SK-N-SH treated with all-trans-retinoic acid at 6 μM for 48 hours (cell line): Measurements from ENCODE around the gene LPIN3.
A peak's percentile ranks its signal among the peaks of the same experiment; 100 is the strongest.

Source experiments
- ATAC-seq: fragments of 200-7000 bp; cut with Tn5 transposase; 3 replicates; pipeline ENCODE4 v1.9.1; 2020; ENCODE audit warnings: mild to moderate bottlenecking, moderate library complexity
- ARNTL ChIP-seq: fragments of 450-650 bp; formaldehyde crosslinking; IDR thresholded peaks from 2 replicates; pipeline ENCODE4 v1.5.0; 2020; ENCODE audit warnings: low read depth, mild to moderate bottlenecking, moderate library complexity, borderline replicate concordance
- CSDC2 ChIP-seq: fragments of 250-450 bp; sonication (Bioruptor Pico); IDR thresholded peaks from 2 replicates; pipeline ENCODE4 v1.5.0; 2020; ENCODE audit warnings: mild to moderate bottlenecking, moderate library complexity
- ESRRG ChIP-seq: fragments of 250-450 bp; sonication (Bioruptor Pico); IDR thresholded peaks from 2 replicates; pipeline ENCODE4 v1.6.1; 2021; ENCODE audit warnings: mild to moderate bottlenecking
- GLIS3 ChIP-seq: fragments of 250-450 bp; sonication (Bioruptor Pico); IDR thresholded peaks from 2 replicates; pipeline ENCODE4 v1.5.0; 2020; ENCODE audit warnings: mild to moderate bottlenecking, moderate library complexity
- ISL1 ChIP-seq: fragments of 250-450 bp; sonication (Bioruptor Pico); IDR thresholded peaks from 2 replicates; pipeline ENCODE4 v2.1.2; 2022; ENCODE audit warnings: mild to moderate bottlenecking, moderate library complexity
- PPARA ChIP-seq: fragments of 250-450 bp; sonication (Bioruptor Pico); IDR thresholded peaks from 2 replicates; pipeline ENCODE4 v1.5.0; 2020; ENCODE audit warnings: mild to moderate bottlenecking, borderline replicate concordance
- RARB ChIP-seq: fragments of 250-450 bp; sonication (Bioruptor Pico); IDR thresholded peaks from 2 replicates; pipeline ENCODE4 v1.8.0; 2021; ENCODE audit warnings: mild to moderate bottlenecking, moderate library complexity
- SNAI2 ChIP-seq: fragments of 250-450 bp; sonication (Bioruptor Pico); IDR thresholded peaks from 2 replicates; pipeline ENCODE4 v1.5.0; 2020; ENCODE audit warnings: mild to moderate bottlenecking, moderate library complexity
- TCF4 ChIP-seq: fragments of 250-450 bp; sonication (Bioruptor Pico); IDR thresholded peaks from 2 replicates; pipeline ENCODE4 v1.8.0; 2021; ENCODE audit warnings: mild to moderate bottlenecking, moderate library complexity, borderline replicate concordance
- TOX ChIP-seq: fragments of 250-450 bp; sonication (Bioruptor Pico); IDR thresholded peaks from 2 replicates; pipeline ENCODE4 v1.8.0; 2021; ENCODE audit warnings: mild to moderate bottlenecking, moderate library complexity, borderline replicate concordance
- ZC3H10 ChIP-seq: fragments of 250-450 bp; sonication (Bioruptor Pico); IDR thresholded peaks from 2 replicates; pipeline ENCODE4 v1.5.1; 2021; ENCODE audit warnings: mild to moderate bottlenecking, moderate library complexity
- ZFP3 ChIP-seq: fragments of 250-450 bp; sonication (Bioruptor Pico); IDR thresholded peaks from 2 replicates; pipeline ENCODE4 v1.5.0; 2020; ENCODE audit warnings: mild to moderate bottlenecking, moderate library complexity
- ZFP30 ChIP-seq: fragments of 450-650 bp; formaldehyde crosslinking; IDR thresholded peaks from 2 replicates; pipeline ENCODE4 v1.5.0; 2022; ENCODE audit warnings: mild to moderate bottlenecking, moderate library complexity
- ZNF565 ChIP-seq: fragments of 450-650 bp; formaldehyde crosslinking; conservative IDR thresholded peaks from 2 replicates; pipeline ENCODE4 v1.5.0; 2020; ENCODE audit warnings: low read depth, mild to moderate bottlenecking, moderate library complexity
- ZNF8 ChIP-seq: fragments of 450-650 bp; formaldehyde crosslinking; IDR thresholded peaks from 2 replicates; pipeline ENCODE4 v1.5.0; 2020; ENCODE audit warnings: mild to moderate bottlenecking, moderate library complexity
- TF ChIP-seq, protein P1 (sequence below): fragments of 250-450 bp; sonication (Bioruptor Pico); IDR thresholded peaks from 2 replicates; pipeline ENCODE4 v1.5.1; 2021; ENCODE audit warnings: mild to moderate bottlenecking, moderate library complexity
- TF ChIP-seq, protein P2 (sequence below): fragments of 250-450 bp; sonication (Bioruptor Pico); IDR thresholded peaks from 2 replicates; pipeline ENCODE4 v1.8.0; 2020; ENCODE audit warnings: mild to moderate bottlenecking, moderate library complexity, borderline replicate concordance
- TF ChIP-seq, protein P3 (sequence below): fragments of 250-450 bp; sonication (Bioruptor Pico); IDR thresholded peaks from 2 replicates; pipeline ENCODE4 v1.8.0; 2021; ENCODE audit warnings: low read depth, mild to moderate bottlenecking, moderate library complexity, borderline replicate concordance
- TF ChIP-seq, protein P4 (sequence below): fragments of 250-450 bp; sonication (Bioruptor Pico); IDR thresholded peaks from 2 replicates; pipeline ENCODE4 v1.5.0; 2020; ENCODE audit warnings: mild to moderate bottlenecking, moderate library complexity

LPIN3 gene

DNA sequence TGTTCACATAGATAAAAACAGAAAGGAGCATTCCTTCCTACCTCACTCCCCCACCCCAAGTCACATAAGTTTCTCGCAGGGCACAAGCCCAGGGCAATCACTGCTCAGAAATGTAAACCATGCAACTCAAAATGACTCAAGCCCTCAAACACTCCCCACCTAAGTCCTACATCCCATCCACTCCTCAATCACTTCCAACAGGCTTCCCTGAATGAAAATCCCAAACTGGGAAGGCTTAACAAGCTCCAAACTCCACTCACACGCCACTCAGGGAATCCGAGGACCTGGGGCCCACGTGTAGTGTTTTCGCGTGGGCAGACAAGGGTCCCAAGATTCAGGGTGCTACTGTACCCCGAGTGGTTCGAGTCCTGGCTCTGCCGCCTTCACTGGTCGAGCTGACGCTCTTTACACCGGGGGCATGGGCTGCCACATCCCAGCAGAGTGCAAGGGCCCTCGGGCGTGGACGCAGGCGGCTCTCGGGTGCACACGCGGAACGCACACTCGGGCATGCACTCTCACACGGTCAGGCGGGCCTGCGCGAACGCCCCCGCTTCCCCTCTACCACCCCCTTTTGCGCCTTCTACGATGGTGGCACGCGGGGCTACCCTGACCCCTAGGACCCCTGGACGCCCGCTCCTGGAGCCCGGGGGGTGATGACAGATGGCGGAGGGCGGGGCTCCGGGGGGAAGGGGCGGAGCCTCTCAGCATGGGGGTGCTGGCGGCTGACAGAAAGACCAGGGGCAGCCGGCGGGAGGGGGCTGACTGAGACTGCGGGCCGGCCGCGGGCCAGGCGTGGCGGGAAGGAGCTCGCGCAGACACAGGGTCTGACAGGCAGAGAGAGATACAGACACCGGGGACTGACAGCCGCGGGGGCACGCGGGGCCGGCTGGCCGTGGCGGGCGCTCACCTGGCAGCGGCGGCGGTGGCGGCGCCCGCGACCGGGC, 23.7 kb upstream of the LPIN3 start:
- TF ChIP-seq CSDC2: no peak
- TF ChIP-seq RARB: no peak
- TF ChIP-seq TCF4 (CRISPR knock-in tag): no peak
- TF ChIP-seq ISL1 (CRISPR knock-in tag): no peak
- TF ChIP-seq TOX (CRISPR knock-in tag): no peak
- no peak for TF ChIP-seq ZNF8 (CRISPR knock-in tag)
- TF ChIP-seq PPARA (CRISPR knock-in tag): no peak
- TF ChIP-seq, protein P1, sequence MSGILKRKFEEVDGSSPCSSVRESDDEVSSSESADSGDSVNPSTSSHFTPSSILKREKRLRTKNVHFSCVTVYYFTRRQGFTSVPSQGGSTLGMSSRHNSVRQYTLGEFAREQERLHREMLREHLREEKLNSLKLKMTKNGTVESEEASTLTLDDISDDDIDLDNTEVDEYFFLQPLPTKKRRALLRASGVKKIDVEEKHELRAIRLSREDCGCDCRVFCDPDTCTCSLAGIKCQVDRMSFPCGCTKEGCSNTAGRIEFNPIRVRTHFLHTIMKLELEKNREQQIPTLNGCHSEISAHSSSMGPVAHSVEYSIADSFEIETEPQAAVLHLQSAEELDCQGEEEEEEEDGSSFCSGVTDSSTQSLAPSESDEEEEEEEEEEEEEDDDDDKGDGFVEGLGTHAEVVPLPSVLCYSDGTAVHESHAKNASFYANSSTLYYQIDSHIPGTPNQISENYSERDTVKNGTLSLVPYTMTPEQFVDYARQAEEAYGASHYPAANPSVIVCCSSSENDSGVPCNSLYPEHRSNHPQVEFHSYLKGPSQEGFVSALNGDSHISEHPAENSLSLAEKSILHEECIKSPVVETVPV (CRISPR knock-in tag): no peak
- TF ChIP-seq, all 23 proteins: peak for 0
- peak; percentile 72 for ATAC-seq

DNA sequence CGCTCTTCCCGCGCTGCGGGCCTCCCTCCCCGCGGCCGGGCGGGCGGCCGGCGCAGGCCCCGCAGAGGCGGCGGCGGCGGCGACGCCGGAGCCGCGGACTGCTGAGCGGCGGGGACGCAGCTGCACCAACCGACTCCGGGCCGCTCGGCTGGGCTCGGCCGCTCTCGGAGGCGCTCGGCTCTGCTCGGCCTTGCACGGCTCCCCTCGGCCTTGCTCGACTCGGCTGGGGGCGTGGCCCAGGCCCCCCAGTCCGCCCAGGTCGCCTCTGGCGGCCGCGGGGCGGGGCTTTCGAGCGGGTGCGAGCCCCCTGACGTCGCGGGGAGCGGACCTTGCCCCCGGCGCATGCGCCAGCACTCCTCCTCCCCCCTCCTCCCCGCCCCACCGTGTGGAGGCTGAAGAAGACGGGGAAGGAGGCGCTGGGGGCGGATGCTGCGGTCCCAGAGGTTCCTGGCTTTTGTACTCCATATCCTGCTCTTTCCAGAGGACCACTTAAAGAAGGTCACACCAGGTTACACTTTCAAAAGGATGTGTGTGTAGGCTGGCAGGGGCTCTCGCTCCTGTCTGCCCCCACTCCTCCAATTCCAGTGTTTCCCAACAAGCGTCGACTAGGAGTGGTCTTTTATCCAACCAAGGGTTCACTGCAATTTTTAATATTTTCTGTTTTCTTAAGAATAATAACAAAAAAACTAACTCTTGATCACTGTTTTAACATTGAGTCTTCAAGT, 22.9 kb upstream of the LPIN3 start, which contains the start of gene ZHX3:
TSS of gene ZHX3 (minus strand) at position 186 of the 725 bp plus-strand sequence. CDS start 112,815 bp downstream, outside the sequence.
- TF ChIP-seq ZNF565 (no peak), ESRRG (CRISPR knock-in tag) (no peak), SNAI2 (CRISPR knock-in tag) (no peak), RARB (no peak), ZFP3 (no peak), GLIS3 (no peak), PPARA (CRISPR knock-in tag) (no peak), TCF4 (CRISPR knock-in tag) (no peak), ZC3H10 (CRISPR knock-in tag) (no peak), TOX (CRISPR knock-in tag) (no peak), ZNF8 (CRISPR knock-in tag) (no peak), ZFP30 (CRISPR knock-in tag) (no peak), ARNTL (CRISPR knock-in tag) (no peak), CSDC2 (no peak), ISL1 (CRISPR knock-in tag) (no peak)
- TF ChIP-seq, protein P2, sequence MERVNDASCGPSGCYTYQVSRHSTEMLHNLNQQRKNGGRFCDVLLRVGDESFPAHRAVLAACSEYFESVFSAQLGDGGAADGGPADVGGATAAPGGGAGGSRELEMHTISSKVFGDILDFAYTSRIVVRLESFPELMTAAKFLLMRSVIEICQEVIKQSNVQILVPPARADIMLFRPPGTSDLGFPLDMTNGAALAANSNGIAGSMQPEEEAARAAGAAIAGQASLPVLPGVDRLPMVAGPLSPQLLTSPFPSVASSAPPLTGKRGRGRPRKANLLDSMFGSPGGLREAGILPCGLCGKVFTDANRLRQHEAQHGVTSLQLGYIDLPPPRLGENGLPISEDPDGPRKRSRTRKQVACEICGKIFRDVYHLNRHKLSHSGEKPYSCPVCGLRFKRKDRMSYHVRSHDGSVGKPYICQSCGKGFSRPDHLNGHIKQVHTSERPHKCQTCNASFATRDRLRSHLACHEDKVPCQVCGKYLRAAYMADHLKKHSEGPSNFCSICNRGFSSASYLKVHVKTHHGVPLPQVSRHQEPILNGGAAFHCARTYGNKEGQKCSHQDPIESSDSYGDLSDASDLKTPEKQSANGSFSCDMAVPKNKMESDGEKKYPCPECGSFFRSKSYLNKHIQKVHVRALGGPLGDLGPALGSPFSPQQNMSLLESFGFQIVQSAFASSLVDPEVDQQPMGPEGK (CRISPR knock-in tag): no peak
- TF ChIP-seq, protein P1 (CRISPR knock-in tag): no peak
- TF ChIP-seq, protein P3, sequence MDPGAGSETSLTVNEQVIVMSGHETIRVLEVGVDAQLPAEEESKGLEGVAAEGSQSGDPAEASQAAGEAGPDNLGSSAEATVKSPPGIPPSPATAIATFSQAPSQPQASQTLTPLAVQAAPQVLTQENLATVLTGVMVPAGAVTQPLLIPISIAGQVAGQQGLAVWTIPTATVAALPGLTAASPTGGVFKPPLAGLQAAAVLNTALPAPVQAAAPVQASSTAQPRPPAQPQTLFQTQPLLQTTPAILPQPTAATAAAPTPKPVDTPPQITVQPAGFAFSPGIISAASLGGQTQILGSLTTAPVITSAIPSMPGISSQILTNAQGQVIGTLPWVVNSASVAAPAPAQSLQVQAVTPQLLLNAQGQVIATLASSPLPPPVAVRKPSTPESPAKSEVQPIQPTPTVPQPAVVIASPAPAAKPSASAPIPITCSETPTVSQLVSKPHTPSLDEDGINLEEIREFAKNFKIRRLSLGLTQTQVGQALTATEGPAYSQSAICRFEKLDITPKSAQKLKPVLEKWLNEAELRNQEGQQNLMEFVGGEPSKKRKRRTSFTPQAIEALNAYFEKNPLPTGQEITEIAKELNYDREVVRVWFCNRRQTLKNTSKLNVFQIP (CRISPR knock-in tag): no peak
- TF ChIP-seq, protein P4, sequence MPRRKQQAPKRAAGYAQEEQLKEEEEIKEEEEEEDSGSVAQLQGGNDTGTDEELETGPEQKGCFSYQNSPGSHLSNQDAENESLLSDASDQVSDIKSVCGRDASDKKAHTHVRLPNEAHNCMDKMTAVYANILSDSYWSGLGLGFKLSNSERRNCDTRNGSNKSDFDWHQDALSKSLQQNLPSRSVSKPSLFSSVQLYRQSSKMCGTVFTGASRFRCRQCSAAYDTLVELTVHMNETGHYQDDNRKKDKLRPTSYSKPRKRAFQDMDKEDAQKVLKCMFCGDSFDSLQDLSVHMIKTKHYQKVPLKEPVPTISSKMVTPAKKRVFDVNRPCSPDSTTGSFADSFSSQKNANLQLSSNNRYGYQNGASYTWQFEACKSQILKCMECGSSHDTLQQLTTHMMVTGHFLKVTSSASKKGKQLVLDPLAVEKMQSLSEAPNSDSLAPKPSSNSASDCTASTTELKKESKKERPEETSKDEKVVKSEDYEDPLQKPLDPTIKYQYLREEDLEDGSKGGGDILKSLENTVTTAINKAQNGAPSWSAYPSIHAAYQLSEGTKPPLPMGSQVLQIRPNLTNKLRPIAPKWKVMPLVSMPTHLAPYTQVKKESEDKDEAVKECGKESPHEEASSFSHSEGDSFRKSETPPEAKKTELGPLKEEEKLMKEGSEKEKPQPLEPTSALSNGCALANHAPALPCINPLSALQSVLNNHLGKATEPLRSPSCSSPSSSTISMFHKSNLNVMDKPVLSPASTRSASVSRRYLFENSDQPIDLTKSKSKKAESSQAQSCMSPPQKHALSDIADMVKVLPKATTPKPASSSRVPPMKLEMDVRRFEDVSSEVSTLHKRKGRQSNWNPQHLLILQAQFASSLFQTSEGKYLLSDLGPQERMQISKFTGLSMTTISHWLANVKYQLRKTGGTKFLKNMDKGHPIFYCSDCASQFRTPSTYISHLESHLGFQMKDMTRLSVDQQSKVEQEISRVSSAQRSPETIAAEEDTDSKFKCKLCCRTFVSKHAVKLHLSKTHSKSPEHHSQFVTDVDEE (CRISPR knock-in tag): no peak
- ATAC-seq: peak; percentile 99
